Measurements from ENCODE around the gene CER1.

The CER1 gene

DNA sequence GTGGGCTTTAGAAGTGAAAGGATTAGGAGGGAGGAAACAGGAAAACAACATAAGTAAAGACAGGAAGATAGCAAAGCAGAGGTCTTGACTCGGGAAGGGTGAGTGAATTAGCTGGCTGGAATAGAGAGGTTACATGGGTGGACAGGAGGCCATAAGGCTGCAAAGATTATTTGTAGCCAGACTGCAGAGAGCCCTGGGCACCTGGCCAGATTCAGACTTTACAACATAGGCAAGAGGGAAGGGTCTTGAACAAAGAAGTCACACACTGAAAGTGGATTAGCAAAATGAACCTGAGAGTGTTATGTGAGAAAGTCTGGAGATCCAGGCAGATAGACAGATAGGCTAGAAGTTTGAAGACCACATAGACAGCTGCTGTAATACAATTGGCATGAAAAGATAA lies 29.7 kb upstream of the CER1 start:
- Histone ChIP-seq H3K9me3 (ENCODE audit: low read length) (no peaks in the 10 kb centered on the region), H3K27ac (ENCODE audit: low read depth, low read length, poor library complexity, severe bottlenecking) (no peak overlapping the region), H4K20me1 (ENCODE audit: insufficient read depth, low read length) (no peaks in the 10 kb centered on the region), H3K9ac (ENCODE audit: low read length) (no peak overlapping the region), H3F3A (ENCODE audit: insufficient read depth, low read length) (no peaks in the 10 kb centered on the region), H3K4me2 (ENCODE audit: low read length) (no peak overlapping the region), H3K36me3 (ENCODE audit: insufficient read depth, low read length) (no peaks in the 10 kb centered on the region), H2AFZ (ENCODE audit: low read length) (no peak overlapping the region), H3K27me3 (ENCODE audit: insufficient read depth, low read length) (no peaks in the 10 kb centered on the region), H3K4me3 (ENCODE audit: low read depth, low read length, poor library complexity, severe bottlenecking) (no peak overlapping the region), H3K9me2 (ENCODE audit: low read depth, low read length) (no peaks in the 10 kb centered on the region), H3K4me1 (ENCODE audit: insufficient read depth, low read length, severe bottlenecking) (no peaks in the 10 kb centered on the region), H3K79me2 (ENCODE audit: insufficient read depth, low read length) (no peaks in the 10 kb centered on the region)
- TF ChIP-seq CTCF (IDR thresholded peaks at IDR 0.05; ENCODE audit: low read length) (no peak), EZH2 (IDR thresholded peaks at IDR 0.05; ENCODE audit: borderline replicate concordance, low read length) (no peak)

DNA sequence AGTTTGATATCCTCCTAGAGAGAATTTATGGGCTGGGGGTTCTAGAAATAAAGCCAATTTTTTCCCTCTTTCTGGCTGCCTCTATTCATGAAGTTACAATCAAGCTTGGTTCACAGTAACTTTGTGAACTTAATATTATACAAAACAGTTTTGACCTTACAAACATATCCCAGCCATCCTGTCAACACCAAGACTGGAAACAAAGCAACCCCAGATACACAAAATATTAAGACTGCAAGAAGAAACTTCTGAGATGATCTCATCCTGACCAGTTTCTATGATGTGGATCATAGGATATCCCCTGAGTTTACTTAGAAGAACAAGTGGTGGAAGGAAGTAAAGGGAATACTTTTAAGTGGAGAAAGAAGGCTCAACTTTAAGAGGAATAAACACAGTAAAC lies 28.3 kb upstream of the CER1 start:
- no peak for TF ChIP-seq EZH2 (IDR thresholded peaks at IDR 0.05; ENCODE audit: borderline replicate concordance, low read length)
- no peak for TF ChIP-seq CTCF (IDR thresholded peaks at IDR 0.05; ENCODE audit: low read length)
- Histone ChIP-seq H3K4me3 (ENCODE audit: low read depth, low read length, poor library complexity, severe bottlenecking) (no peak overlapping the region), H3K4me1 (ENCODE audit: insufficient read depth, low read length, severe bottlenecking) (no peaks in the 10 kb centered on the region), H3K27ac (ENCODE audit: low read depth, low read length, poor library complexity, severe bottlenecking) (no peak overlapping the region), H4K20me1 (ENCODE audit: insufficient read depth, low read length) (no peaks in the 10 kb centered on the region), H3K27me3 (ENCODE audit: insufficient read depth, low read length) (no peaks in the 10 kb centered on the region), H3K9me3 (ENCODE audit: low read length) (no peaks in the 10 kb centered on the region), H3K79me2 (ENCODE audit: insufficient read depth, low read length) (no peaks in the 10 kb centered on the region), H3F3A (ENCODE audit: insufficient read depth, low read length) (no peaks in the 10 kb centered on the region), H2AFZ (ENCODE audit: low read length) (no peak overlapping the region), H3K9ac (ENCODE audit: low read length) (no peak overlapping the region), H3K9me2 (ENCODE audit: low read depth, low read length) (no peaks in the 10 kb centered on the region), H3K36me3 (ENCODE audit: insufficient read depth, low read length) (no peaks in the 10 kb centered on the region), H3K4me2 (ENCODE audit: low read length) (no peak overlapping the region)

GRCh38 chr9:14749741-14750211 lies 27.2 kb upstream of the CER1 start:
- Histone ChIP-seq H2AFZ (ENCODE audit: low read length) (no peak overlapping the region), H3K4me3 (ENCODE audit: low read depth, low read length, poor library complexity, severe bottlenecking) (no peak overlapping the region), H3K9me3 (ENCODE audit: low read length) (no peaks in the 10 kb centered on the region), H3K4me2 (ENCODE audit: low read length) (no peak overlapping the region), H3K36me3 (ENCODE audit: insufficient read depth, low read length) (no peaks in the 10 kb centered on the region), H3K27me3 (ENCODE audit: insufficient read depth, low read length) (no peaks in the 10 kb centered on the region), H3K27ac (ENCODE audit: low read depth, low read length, poor library complexity, severe bottlenecking) (no peak overlapping the region), H3K4me1 (ENCODE audit: insufficient read depth, low read length, severe bottlenecking) (no peaks in the 10 kb centered on the region), H3K79me2 (ENCODE audit: insufficient read depth, low read length) (no peaks in the 10 kb centered on the region), H3F3A (ENCODE audit: insufficient read depth, low read length) (no peaks in the 10 kb centered on the region), H3K9ac (ENCODE audit: low read length) (no peak overlapping the region), H3K9me2 (ENCODE audit: low read depth, low read length) (no peaks in the 10 kb centered on the region), H4K20me1 (ENCODE audit: insufficient read depth, low read length) (no peaks in the 10 kb centered on the region)
- TF ChIP-seq EZH2 (IDR thresholded peaks at IDR 0.05; ENCODE audit: borderline replicate concordance, low read length) (no peak), CTCF (IDR thresholded peaks at IDR 0.05; ENCODE audit: low read length) (no peak)
